H1 (cell line): ENCODE results near the gene AK5. TPM values are rescaled to one million over a fixed set of nuclear protein-coding genes. Genes with fewer than 3 reads are reported as not detected.

ENCODE experiments used
- RNF2 ChIP-seq: fragments of 200-900, 300-1000 bp; sonication (generic); IDR thresholded peaks from 2 replicates; pipeline ENCODE4 v1.7.1; 2016; ENCODE audit warnings: borderline replicate concordance, low read depth, mild to moderate bottlenecking, antibody characterized with exemption, low read length; ENCODE audit not compliant: poor library complexity, severe bottlenecking; ENCODE audit errors: missing control alignments
- polyA plus RNA-seq, 7 experiments: library from polyadenylated mRNA; depleted of rRNA in 3 of 7; stranded (reverse) in 5 of 7; unstranded in 2 of 7; fragments of >200 nt in 5 of 7; fragments of 200-250 nt in 2 of 7; gene quantifications; 1 replicate in 5 of 7; 2 replicates in 1 of 7; 4 replicates in 1 of 7; pipeline versions ENCODE4 v1.2.1 to v1.2.3, GENCODE V29; 2011 to 2013; ENCODE audit warnings: missing spikeins in 2 of 7, mixed read lengths in 2 of 7
- total RNA-seq: library from RNA; stranded (reverse); fragmentation: NEBNext Ultra II Directional; extraction: Animal tissue kit (Norgen Biotek cat#: 25700); gene quantifications from 2 replicates; pipeline ENCODE4 v1.2.1, GENCODE V29; 2021

AK5 gene
- total and polyA plus RNA-seq, 2 of the 8 experiments (the other 6 are each of a cell fraction or from before 2014, with no cell fraction given), result 2.0 to 7.1 TPM

- no peak for TF ChIP-seq RNF2
Observed at GRCh38 chr1:77250126-77250525, 31.7 kb upstream of the AK5 start (continued).
